HEK293 (cell line): Measurements from ENCODE around the gene INSYN1.
A peak's percentile ranks its signal among the peaks of the same experiment; 100 is the strongest.

Experiments used
- EGR2 ChIP-seq: fragments of 450-650 bp; formaldehyde crosslinking; IDR thresholded peaks from 2 replicates; pipeline ENCODE4 v1.5.1; 2016; ENCODE audit warnings: low read depth, missing biosample characterization, missing genetic modification characterization
- FEZF1 ChIP-seq: fragments of 450-650 bp; formaldehyde crosslinking; IDR thresholded peaks from 2 replicates; pipeline ENCODE4 v1.5.1; 2016; ENCODE audit warnings: missing biosample characterization, missing genetic modification characterization
- INSM2 ChIP-seq: fragments of 450-650 bp; formaldehyde crosslinking; IDR thresholded peaks from 2 replicates; pipeline ENCODE4 v1.5.1; 2016; ENCODE audit warnings: missing biosample characterization, missing genetic modification characterization
- KLF7 ChIP-seq: fragments of 450-650 bp; formaldehyde crosslinking; IDR thresholded peaks from 2 replicates; pipeline ENCODE4 v1.5.1; 2016; ENCODE audit warnings: missing biosample characterization, missing genetic modification characterization, borderline replicate concordance
- KLF8 ChIP-seq: fragments of 450-650 bp; formaldehyde crosslinking; IDR thresholded peaks from 2 replicates; pipeline ENCODE4 v1.5.1; 2016; ENCODE audit warnings: missing biosample characterization, missing genetic modification characterization
- OSR2 ChIP-seq: fragments of 450-650 bp; formaldehyde crosslinking; IDR thresholded peaks from 2 replicates; pipeline ENCODE4 v1.5.1; 2016; ENCODE audit warnings: missing biosample characterization, missing genetic modification characterization
- OVOL3 ChIP-seq: fragments of 450-650 bp; formaldehyde crosslinking; IDR thresholded peaks from 2 replicates; pipeline ENCODE4 v1.5.1; 2016; ENCODE audit warnings: missing biosample characterization, missing genetic modification characterization
- SETDB1 ChIP-seq: IDR thresholded peaks from one replicate; pipeline ENCODE4 v1.6.1; 2017; ENCODE audit warnings: mild to moderate bottlenecking, low read length, moderate library complexity, mixed read lengths; ENCODE audit not compliant: insufficient read length
- WT1 ChIP-seq: fragments of 450-650 bp; formaldehyde crosslinking; IDR thresholded peaks from 2 replicates; pipeline ENCODE4 v1.5.1; 2016; ENCODE audit warnings: missing biosample characterization, missing genetic modification characterization
- ZBTB1 ChIP-seq: fragments of 450-650 bp; formaldehyde crosslinking; IDR thresholded peaks from 2 replicates; pipeline ENCODE4 v1.5.1; 2016; ENCODE audit warnings: missing biosample characterization, missing genetic modification characterization
- ZNF10 ChIP-seq: fragments of 450-650 bp; formaldehyde crosslinking; IDR thresholded peaks from 2 replicates; pipeline ENCODE4 v1.5.1; 2017; ENCODE audit warnings: missing biosample characterization, missing genetic modification characterization
- ZNF169 ChIP-seq: fragments of 450-650 bp; formaldehyde crosslinking; IDR thresholded peaks from 2 replicates; pipeline ENCODE4 v1.5.1; 2016; ENCODE audit warnings: missing biosample characterization, missing genetic modification characterization
- ZNF223 ChIP-seq: fragments of 450-650 bp; formaldehyde crosslinking; IDR thresholded peaks from 2 replicates; pipeline ENCODE4 v1.5.1; 2016; ENCODE audit warnings: missing biosample characterization, missing genetic modification characterization
- ZNF266 ChIP-seq: fragments of 450-650 bp; formaldehyde crosslinking; IDR thresholded peaks from 2 replicates; pipeline ENCODE4 v1.5.1; 2016; ENCODE audit warnings: missing biosample characterization, missing genetic modification characterization, low read depth
- ZNF292 ChIP-seq: fragments of 450-650 bp; formaldehyde crosslinking; IDR thresholded peaks from 2 replicates; pipeline ENCODE4 v1.5.1; 2016; ENCODE audit warnings: low read depth, missing biosample characterization, missing genetic modification characterization, borderline replicate concordance
- ZNF324 ChIP-seq: fragments of 450-650 bp; formaldehyde crosslinking; IDR thresholded peaks from 2 replicates; pipeline ENCODE4 v1.5.1; 2016; ENCODE audit warnings: missing biosample characterization, missing genetic modification characterization
- ZNF335 ChIP-seq: fragments of 450-650 bp; formaldehyde crosslinking; conservative IDR thresholded peaks from 2 replicates; pipeline ENCODE4 v1.5.1; 2016; ENCODE audit warnings: missing biosample characterization, missing genetic modification characterization
- ZNF341 ChIP-seq: fragments of 450-650 bp; formaldehyde crosslinking; IDR thresholded peaks from 2 replicates; pipeline ENCODE4; 2016; ENCODE audit warnings: low read depth, missing biosample characterization, missing genetic modification characterization
- ZNF362 ChIP-seq: fragments of 450-650 bp; formaldehyde crosslinking; IDR thresholded peaks from 2 replicates; pipeline ENCODE4 v1.5.1; 2016; ENCODE audit warnings: missing biosample characterization, missing genetic modification characterization
- ZNF391 ChIP-seq: fragments of 450-650 bp; formaldehyde crosslinking; IDR thresholded peaks from 2 replicates; pipeline ENCODE4 v1.5.1; 2016; ENCODE audit warnings: low read depth, missing biosample characterization, missing genetic modification characterization, borderline replicate concordance
- ZNF449 ChIP-seq: fragments of 450-650 bp; formaldehyde crosslinking; IDR thresholded peaks from 2 replicates; pipeline ENCODE4 v1.5.1; 2017; ENCODE audit warnings: missing biosample characterization, mild to moderate bottlenecking, missing genetic modification characterization, moderate library complexity
- ZNF521 ChIP-seq: fragments of 450-650 bp; formaldehyde crosslinking; IDR thresholded peaks from 2 replicates; pipeline ENCODE4 v1.5.1; 2017; ENCODE audit warnings: missing biosample characterization, mild to moderate bottlenecking, missing genetic modification characterization
- ZNF561 ChIP-seq: fragments of 450-650 bp; IDR thresholded peaks from 2 replicates; pipeline ENCODE4 v1.5.1; 2018; ENCODE audit warnings: missing biosample characterization, missing genetic modification characterization, borderline replicate concordance
- ZNF571 ChIP-seq: fragments of 450-650 bp; formaldehyde crosslinking; IDR thresholded peaks from 2 replicates; pipeline ENCODE4 v1.5.0; 2017; ENCODE audit warnings: missing biosample characterization, missing genetic modification characterization
- ZNF629 ChIP-seq: fragments of 450-650 bp; formaldehyde crosslinking; IDR thresholded peaks from 2 replicates; pipeline ENCODE4 v1.5.1; 2017; ENCODE audit warnings: missing biosample characterization, missing genetic modification characterization
- ZNF670 ChIP-seq: fragments of 450-650 bp; formaldehyde crosslinking; IDR thresholded peaks from 2 replicates; pipeline ENCODE4 v1.5.1; 2016; ENCODE audit warnings: missing biosample characterization, missing genetic modification characterization, low read depth
- ZNF776 ChIP-seq: fragments of 450-650 bp; formaldehyde crosslinking; IDR thresholded peaks from 2 replicates; pipeline ENCODE4 v1.5.0; 2017; ENCODE audit warnings: missing biosample characterization, missing genetic modification characterization, borderline replicate concordance
- ZSCAN4 ChIP-seq: fragments of 450-650 bp; formaldehyde crosslinking; IDR thresholded peaks from 2 replicates; pipeline ENCODE4 v1.5.1; 2017; ENCODE audit warnings: missing biosample characterization, missing genetic modification characterization
- TF ChIP-seq, protein P1 (sequence below): fragments of 450-650 bp; formaldehyde crosslinking; IDR thresholded peaks from 2 replicates; pipeline ENCODE4 v1.5.1; 2016; ENCODE audit warnings: missing biosample characterization, missing genetic modification characterization
- TF ChIP-seq, protein P2 (sequence below): fragments of 450-650 bp; formaldehyde crosslinking; IDR thresholded peaks from 2 replicates; pipeline ENCODE4 v1.5.1; 2016; ENCODE audit warnings: missing biosample characterization, missing genetic modification characterization

Gene INSYN1

DNA sequence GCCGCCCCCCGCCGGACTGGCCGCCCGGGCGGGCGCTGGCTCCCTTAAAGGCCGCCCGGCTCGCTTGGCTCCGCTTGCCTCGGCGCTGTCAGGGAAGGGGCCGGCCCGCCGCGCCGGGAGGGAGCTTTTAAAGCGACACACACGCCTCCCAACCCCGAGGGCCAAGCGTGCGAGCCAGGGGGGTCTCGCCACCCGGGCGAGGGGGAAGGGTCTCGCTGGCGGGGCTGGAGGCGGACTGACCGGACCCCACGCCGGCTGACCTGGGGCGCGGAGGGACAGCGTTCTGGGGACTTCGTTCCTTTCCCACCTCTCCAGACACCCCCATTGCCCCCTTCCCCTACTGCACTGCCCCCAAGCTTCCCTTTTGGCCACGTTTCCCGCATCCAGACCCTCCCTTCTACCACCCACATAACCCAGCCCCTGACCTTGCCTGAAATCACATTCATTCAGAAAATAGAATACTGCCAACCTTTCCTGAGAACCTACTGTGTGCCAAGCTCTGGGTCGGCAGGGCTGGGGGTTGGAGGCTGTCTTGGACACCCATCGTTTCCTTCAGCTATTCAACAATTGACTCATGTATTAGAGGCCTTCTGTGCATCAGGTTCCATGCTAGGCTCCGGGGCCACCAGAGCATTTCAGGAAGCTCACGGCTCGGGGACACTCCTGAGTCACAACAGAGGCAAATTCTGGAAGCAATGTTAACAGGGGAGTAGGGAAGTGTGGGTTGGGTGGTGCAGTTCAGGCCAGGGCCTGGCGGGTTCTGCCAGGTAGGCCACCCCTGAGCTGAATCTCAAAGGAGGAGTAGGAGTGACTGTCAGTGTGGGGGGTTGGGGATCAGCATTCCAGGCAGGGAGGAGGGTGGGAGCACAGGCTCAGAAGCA, at the start of gene INSYN1 (continued):
- no peak for TF ChIP-seq ZNF292 (tag by site-specific recombination)
- TF ChIP-seq ZNF324 (tag by site-specific recombination), result no peak
- no peak for TF ChIP-seq ZNF169 (tag by site-specific recombination)
- TF ChIP-seq WT1 (tag by site-specific recombination), result no peak
- TF ChIP-seq KLF7, result no peak
- TF ChIP-seq EGR2 (tag by site-specific recombination), result peak; percentile 67
- TF ChIP-seq, protein P1, sequence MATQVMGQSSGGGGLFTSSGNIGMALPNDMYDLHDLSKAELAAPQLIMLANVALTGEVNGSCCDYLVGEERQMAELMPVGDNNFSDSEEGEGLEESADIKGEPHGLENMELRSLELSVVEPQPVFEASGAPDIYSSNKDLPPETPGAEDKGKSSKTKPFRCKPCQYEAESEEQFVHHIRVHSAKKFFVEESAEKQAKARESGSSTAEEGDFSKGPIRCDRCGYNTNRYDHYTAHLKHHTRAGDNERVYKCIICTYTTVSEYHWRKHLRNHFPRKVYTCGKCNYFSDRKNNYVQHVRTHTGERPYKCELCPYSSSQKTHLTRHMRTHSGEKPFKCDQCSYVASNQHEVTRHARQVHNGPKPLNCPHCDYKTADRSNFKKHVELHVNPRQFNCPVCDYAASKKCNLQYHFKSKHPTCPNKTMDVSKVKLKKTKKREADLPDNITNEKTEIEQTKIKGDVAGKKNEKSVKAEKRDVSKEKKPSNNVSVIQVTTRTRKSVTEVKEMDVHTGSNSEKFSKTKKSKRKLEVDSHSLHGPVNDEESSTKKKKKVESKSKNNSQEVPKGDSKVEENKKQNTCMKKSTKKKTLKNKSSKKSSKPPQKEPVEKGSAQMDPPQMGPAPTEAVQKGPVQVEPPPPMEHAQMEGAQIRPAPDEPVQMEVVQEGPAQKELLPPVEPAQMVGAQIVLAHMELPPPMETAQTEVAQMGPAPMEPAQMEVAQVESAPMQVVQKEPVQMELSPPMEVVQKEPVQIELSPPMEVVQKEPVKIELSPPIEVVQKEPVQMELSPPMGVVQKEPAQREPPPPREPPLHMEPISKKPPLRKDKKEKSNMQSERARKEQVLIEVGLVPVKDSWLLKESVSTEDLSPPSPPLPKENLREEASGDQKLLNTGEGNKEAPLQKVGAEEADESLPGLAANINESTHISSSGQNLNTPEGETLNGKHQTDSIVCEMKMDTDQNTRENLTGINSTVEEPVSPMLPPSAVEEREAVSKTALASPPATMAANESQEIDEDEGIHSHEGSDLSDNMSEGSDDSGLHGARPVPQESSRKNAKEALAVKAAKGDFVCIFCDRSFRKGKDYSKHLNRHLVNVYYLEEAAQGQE (tag by site-specific recombination), result no peak
- TF ChIP-seq KLF8, result no peak
- no peak for TF ChIP-seq INSM2
- no peak for TF ChIP-seq ZNF571
- no peak for TF ChIP-seq ZBTB1 (tag by site-specific recombination)
- no peak for TF ChIP-seq ZNF449 (tag by site-specific recombination)
- no peak for TF ChIP-seq ZSCAN4
- no peak for TF ChIP-seq ZNF391
- TF ChIP-seq FEZF1 (tag by site-specific recombination), result no peak
- TF ChIP-seq, protein P2, sequence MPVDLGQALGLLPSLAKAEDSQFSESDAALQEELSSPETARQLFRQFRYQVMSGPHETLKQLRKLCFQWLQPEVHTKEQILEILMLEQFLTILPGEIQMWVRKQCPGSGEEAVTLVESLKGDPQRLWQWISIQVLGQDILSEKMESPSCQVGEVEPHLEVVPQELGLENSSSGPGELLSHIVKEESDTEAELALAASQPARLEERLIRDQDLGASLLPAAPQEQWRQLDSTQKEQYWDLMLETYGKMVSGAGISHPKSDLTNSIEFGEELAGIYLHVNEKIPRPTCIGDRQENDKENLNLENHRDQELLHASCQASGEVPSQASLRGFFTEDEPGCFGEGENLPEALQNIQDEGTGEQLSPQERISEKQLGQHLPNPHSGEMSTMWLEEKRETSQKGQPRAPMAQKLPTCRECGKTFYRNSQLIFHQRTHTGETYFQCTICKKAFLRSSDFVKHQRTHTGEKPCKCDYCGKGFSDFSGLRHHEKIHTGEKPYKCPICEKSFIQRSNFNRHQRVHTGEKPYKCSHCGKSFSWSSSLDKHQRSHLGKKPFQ (tag by site-specific recombination), result no peak
- TF ChIP-seq ZNF341 (tag by site-specific recombination), result no peak
- TF ChIP-seq ZNF362 (tag by site-specific recombination), result no peak
- TF ChIP-seq ZNF521 (tag by site-specific recombination), result no peak
- TF ChIP-seq ZNF223, result no peak
- TF ChIP-seq ZNF335 (tag by site-specific recombination), result peak; percentile 17; the same call in 1 of the 2 replicates
- TF ChIP-seq ZNF266 (tag by site-specific recombination), result no peak
- no peak for TF ChIP-seq OSR2 (tag by site-specific recombination)
- no peak for TF ChIP-seq SETDB1
- TF ChIP-seq ZNF561 (tag by site-specific recombination), result no peak
- TF ChIP-seq OVOL3, result no peak
- TF ChIP-seq ZNF670 (tag by site-specific recombination), result no peak
- TF ChIP-seq ZNF629, result no peak
- TF ChIP-seq ZNF10 (tag by site-specific recombination), result no peak
- TF ChIP-seq ZNF776 (tag by site-specific recombination), result no peak
